AG09319 (cell line): ENCODE measurements around the gene DAAM1.

ENCODE experiments used
- DNase-seq: peaks from one replicate; pipeline ENCODE4 v3.0.0-alpha.2; 2010; ENCODE audit warnings: low read depth; ENCODE audit errors: extremely low read depth
- TF ChIP-seq, protein P1 (sequence below): IDR thresholded peaks from 2 replicates; pipeline ENCODE4 v1.5.1; 2011; ENCODE audit warnings: low read depth, mild to moderate bottlenecking, inconsistent platforms, low read length, moderate library complexity

DAAM1 gene

GRCh38 chr14:59336098-59336497, 147.6 kb downstream of the DAAM1 start:
- TF ChIP-seq, protein P1, sequence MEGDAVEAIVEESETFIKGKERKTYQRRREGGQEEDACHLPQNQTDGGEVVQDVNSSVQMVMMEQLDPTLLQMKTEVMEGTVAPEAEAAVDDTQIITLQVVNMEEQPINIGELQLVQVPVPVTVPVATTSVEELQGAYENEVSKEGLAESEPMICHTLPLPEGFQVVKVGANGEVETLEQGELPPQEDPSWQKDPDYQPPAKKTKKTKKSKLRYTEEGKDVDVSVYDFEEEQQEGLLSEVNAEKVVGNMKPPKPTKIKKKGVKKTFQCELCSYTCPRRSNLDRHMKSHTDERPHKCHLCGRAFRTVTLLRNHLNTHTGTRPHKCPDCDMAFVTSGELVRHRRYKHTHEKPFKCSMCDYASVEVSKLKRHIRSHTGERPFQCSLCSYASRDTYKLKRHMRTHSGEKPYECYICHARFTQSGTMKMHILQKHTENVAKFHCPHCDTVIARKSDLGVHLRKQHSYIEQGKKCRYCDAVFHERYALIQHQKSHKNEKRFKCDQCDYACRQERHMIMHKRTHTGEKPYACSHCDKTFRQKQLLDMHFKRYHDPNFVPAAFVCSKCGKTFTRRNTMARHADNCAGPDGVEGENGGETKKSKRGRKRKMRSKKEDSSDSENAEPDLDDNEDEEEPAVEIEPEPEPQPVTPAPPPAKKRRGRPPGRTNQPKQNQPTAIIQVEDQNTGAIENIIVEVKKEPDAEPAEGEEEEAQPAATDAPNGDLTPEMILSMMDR = no peak
- no peak for DNase-seq

DNA sequence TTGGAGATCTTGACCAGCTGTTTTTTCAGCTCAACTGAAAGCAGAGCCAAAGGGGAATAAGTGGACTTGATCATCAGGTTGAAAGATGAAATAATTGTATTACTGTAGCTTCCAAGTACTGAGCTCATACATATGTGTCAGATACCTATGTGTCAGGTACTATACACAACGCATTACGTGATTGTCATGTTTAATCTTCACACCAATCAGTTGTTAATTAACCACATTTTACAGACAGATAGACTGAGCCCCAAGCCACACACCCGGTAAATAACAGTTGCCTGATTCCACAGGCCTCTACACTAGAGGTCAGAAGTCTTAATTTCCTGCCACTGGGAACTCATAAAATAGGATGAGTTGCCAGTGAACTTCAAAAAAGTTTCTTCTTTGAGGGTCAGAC, 148.2 kb downstream of the DAAM1 start:
- TF ChIP-seq, protein P1 = no peak
- DNase-seq = no peak

DNA sequence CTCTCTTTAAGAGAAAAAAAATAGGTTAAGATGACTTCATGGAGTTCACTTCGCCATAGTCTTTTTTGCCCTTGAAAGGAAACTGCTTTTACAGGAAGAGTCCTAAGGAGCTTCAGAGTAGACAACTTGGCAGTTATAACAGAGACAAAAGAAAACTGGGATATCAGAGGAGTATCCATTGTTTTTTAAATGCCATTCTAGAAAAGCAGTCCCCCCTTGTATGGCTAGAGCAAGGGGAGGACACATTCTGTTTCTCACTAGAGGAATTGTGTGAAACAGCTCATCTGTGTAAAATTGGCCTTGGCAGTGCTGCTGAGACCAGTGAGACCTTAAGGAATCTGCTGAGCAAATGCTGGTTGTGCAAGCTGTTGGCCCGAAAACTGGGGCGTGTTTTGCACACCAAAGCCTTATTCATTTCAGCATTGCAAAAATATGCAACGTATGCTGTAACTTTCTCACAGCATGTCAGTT, 148.7 kb downstream of the DAAM1 start:
- TF ChIP-seq, protein P1 = no peak
- peak; percentile 31 for DNase-seq

DNA sequence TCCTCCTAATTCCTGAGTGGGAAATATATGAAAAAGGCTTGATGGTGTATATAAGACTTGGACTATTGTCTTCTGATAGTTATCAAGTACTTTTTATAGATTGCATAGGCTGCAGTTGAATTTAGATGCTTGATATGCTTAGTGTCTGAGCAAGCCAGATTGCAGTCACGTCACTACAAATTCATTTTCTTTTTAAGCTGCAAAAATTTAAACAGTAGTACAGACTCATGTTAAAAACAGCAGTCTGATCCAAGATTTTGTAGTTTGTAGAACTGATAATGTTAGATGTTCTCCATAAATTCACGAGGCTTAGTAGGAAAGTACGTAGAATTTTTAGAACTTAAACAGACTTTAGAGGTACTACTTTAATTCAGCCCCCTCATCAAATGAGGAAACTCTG, 150.3 kb downstream of the DAAM1 start:
- DNase-seq = no peak
- TF ChIP-seq, protein P1 = no peak

DNA sequence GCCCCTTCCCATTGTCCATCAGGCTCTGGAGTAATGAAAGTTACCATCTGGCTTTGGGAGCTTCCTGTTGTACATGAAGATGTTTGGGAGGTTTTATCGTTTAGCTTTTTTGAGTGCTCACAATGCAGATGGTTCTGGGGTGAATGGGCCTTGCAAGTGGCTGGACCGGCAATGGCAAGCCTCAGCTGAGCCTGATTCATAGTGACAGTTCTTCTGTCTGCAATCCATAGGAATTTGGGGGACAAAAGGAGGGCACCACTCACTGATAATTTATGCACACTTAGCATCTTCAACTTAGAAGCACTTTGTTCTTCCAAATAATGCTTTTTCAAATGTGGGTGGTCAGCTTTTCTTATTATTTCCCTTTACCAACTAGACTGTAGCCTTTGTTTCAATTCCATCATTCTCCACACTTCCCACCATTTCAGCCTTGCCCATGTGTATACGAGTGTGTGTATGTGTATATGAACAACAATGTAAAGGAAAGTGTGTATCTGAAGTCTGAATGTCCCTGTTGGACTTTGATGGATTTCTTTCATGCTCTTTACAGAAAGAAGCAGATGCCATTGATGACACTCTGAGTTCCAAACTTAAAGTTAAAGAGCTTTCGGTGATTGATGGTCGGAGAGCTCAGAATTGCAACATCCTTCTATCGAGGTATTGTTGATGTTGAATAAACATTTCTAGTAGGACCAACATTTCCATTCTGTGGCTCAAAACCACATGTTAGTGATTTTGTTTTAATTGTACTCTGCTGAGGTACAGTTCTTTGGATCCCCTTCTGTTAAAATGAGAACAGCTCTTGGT, 151.3 kb downstream of the DAAM1 start:
- TF ChIP-seq, protein P1 = no peak

GRCh38 chr14:59341858-59342477, 153.5 kb downstream of the DAAM1 start:
- no peak for DNase-seq
- TF ChIP-seq, protein P1 = no peak

More for the DNA sequence above, 151.3 kb downstream of the DAAM1 start:
- no peak for DNase-seq
